Measurements from ENCODE around the gene FBXW4. TPM values are rescaled to one million over a fixed set of nuclear protein-coding genes. Genes with fewer than 3 reads are reported as not detected.

The FBXW4 gene
- total RNA-seq, 4 donors from 2014 or later = 48.2 to 83.6 (median 71.3) TPM

DNA sequence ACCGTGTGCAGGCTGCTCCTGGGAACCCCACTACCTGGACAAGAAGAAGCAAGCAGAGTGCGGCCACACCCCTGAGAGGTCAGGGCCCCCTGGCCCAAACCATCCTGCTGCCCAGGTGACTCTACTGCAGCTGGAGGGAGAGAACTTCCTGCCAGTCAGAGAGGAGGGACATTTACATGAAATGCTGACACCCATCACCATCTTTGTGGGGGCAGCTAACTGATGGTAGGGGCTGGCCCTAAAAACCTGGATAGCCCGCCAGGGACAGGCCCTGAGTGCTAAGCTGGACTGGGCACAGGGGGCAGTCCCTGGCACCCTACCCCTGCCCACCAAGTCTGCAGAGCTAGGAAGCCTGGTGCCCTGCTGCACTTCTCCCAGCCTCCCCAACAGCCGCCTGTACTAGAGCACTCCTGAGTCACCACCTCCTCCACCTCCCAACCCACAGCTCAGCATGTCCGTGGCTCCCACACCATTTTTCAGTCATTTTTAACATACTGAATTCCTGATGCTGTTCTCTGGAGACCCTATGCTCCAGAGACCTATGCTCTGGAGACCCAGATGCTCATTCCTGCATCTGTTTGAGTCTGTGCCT is 79.3 kb downstream of the FBXW4 start:
- Histone ChIP-seq H3K27ac (no peak overlapping the region), H3K9me3 (no peaks in the 10 kb centered on the region), H3K36me3 (peaks cover 54% of the 10 kb centered on the region), H3K4me3 (no peak overlapping the region), H3K27me3 (no peaks in the 10 kb centered on the region), H3K4me1 (no peaks in the 10 kb centered on the region)
- WGBS = 91% methylated on average over 3 of the region's 5 CpGs
- no peak for DNase-seq (ENCODE audit: low spot score in 2 of 2)
- no peak for TF ChIP-seq POLR2A (IDR thresholded peaks at IDR 0.05)
- TF ChIP-seq, protein P1, sequence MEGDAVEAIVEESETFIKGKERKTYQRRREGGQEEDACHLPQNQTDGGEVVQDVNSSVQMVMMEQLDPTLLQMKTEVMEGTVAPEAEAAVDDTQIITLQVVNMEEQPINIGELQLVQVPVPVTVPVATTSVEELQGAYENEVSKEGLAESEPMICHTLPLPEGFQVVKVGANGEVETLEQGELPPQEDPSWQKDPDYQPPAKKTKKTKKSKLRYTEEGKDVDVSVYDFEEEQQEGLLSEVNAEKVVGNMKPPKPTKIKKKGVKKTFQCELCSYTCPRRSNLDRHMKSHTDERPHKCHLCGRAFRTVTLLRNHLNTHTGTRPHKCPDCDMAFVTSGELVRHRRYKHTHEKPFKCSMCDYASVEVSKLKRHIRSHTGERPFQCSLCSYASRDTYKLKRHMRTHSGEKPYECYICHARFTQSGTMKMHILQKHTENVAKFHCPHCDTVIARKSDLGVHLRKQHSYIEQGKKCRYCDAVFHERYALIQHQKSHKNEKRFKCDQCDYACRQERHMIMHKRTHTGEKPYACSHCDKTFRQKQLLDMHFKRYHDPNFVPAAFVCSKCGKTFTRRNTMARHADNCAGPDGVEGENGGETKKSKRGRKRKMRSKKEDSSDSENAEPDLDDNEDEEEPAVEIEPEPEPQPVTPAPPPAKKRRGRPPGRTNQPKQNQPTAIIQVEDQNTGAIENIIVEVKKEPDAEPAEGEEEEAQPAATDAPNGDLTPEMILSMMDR (IDR thresholded peaks at IDR 0.05) = no peak
- TF ChIP-seq EP300 (IDR thresholded peaks at IDR 0.05) = no peak
- TF ChIP-seq POLR2AphosphoS5 (IDR thresholded peaks at IDR 0.05) = no peak

DNA sequence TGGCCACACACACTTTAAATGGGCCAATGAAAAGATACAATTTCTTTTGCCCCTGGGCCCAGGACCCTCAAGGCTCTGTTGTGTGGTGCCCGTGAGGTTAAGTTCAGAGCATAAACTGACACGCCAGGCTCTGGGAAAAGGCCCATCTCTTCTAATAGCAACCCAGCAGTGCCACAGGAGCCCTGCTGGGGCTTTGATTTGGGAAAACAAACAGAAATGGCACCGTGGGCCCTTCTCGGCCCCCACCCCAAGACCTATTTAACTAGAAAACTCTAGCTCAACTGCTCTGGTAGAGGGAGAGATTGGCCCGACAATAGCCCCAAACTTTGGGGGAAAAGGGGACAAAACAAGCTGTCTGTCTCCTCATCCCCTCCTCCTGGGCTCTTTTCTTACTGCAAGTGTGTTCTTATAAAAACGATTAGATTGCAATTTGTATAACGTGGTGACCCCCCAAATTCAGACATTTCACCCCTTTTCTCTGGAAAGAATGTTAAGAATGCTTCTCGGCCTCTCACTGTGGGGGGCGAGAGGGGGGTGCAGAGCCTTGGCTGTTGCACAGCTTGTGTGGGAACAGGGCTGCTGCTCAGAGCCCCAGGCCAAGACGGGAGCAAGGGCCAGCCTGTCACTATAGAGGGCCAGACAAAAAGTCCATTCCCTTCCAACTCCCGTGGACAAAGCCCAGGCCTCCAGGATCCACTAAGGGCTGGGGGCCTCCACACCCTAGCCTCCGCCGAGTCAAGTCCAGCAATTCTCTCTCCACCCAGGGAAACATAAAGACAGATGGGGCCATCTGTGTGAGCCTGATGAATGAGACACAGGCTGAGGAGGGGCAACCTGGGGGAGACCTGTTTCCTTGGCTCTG is 80.1 kb downstream of the FBXW4 start:
- no peaks in the 10 kb centered on the region for H3K4me1 ChIP-seq
- H3K27ac ChIP-seq = no peak overlapping the region
- H3K36me3 ChIP-seq = peaks cover 61% of the 10 kb centered on the region
- DNase-seq (ENCODE audit: low spot score in 2 of 2) = no peak
- no peak for TF ChIP-seq POLR2AphosphoS5 (IDR thresholded peaks at IDR 0.05)
- TF ChIP-seq, protein P1 (IDR thresholded peaks at IDR 0.05) = no peak
- TF ChIP-seq EP300 (IDR thresholded peaks at IDR 0.05) = no peak
- no peak for TF ChIP-seq POLR2A (IDR thresholded peaks at IDR 0.05)
- no peaks in the 10 kb centered on the region for H3K27me3 ChIP-seq
- 91% methylated on average over 9 of the region's 13 CpGs for WGBS
- H3K4me3 ChIP-seq = no peak overlapping the region
- H3K9me3 ChIP-seq = no peaks in the 10 kb centered on the region

DNA sequence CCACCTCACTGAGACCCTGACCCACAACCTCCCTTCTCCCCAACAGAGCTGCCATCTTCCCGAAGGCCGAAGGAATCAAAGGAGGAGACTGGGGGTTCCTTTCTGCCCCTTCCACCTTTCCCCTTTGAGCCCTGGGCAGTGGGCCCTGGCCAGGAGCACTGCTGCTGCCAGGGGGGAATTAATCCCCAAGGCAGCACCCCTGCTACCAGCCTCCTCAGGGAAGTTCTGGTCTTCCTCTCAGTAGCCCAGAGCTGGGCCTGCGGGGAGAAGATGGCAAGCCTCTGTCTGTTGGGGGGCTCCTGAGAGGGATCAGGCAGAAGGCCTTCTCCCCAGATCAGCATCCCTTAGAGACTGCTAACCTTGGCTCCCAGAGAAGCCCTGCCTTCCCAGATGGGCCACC is 81.3 kb downstream of the FBXW4 start:
- no peak for TF ChIP-seq POLR2A (IDR thresholded peaks at IDR 0.05)
- no peak for TF ChIP-seq EP300 (IDR thresholded peaks at IDR 0.05)
- TF ChIP-seq, protein P1 (IDR thresholded peaks at IDR 0.05) = no peak
- TF ChIP-seq POLR2AphosphoS5 (IDR thresholded peaks at IDR 0.05) = no peak
- H3K4me3 ChIP-seq = no peak overlapping the region
- peaks cover 73% of the 10 kb centered on the region for H3K36me3 ChIP-seq
- no peaks in the 10 kb centered on the region for H3K9me3 ChIP-seq
- no peak overlapping the region for H3K27ac ChIP-seq
- 100% methylated on average over 2 of the region's 3 CpGs for WGBS
- no peak for DNase-seq (ENCODE audit: low spot score in 2 of 2)
- H3K4me1 ChIP-seq = no peaks in the 10 kb centered on the region
- no peaks in the 10 kb centered on the region for H3K27me3 ChIP-seq

DNA sequence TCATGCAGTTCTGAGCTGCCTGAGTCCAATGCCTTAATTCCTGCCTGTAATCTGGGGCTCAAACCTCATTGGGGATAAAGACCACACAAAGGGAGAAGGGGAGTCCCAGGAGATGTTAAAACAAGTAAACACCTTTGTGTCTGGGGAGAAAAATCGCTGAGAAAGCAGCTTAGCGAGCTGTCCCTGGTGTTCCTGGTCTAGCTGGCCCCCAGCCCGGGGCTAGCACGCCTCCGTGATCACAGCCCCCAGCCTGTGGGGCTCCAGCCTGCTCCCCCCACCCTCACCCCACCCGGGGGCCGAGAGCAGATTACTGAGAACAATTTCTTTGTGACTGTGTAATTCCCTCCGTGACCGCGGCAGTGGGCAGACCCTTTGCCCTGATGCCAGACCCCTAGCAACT is 82.1 kb downstream of the FBXW4 start:
- Histone ChIP-seq H3K4me3 (no peak overlapping the region), H3K36me3 (peaks cover 72% of the 10 kb centered on the region), H3K9me3 (no peaks in the 10 kb centered on the region), H3K27me3 (no peaks in the 10 kb centered on the region), H3K27ac (no peak overlapping the region), H3K4me1 (no peaks in the 10 kb centered on the region)
- 80% methylated on average over 10 of the region's 10 CpGs for WGBS
- no peak for DNase-seq (ENCODE audit: low spot score in 2 of 2)
- TF ChIP-seq, protein P1 (IDR thresholded peaks at IDR 0.05) = no peak
- TF ChIP-seq POLR2A (IDR thresholded peaks at IDR 0.05) (no peak), POLR2AphosphoS5 (IDR thresholded peaks at IDR 0.05) (no peak), EP300 (IDR thresholded peaks at IDR 0.05) (no peak)

DNA sequence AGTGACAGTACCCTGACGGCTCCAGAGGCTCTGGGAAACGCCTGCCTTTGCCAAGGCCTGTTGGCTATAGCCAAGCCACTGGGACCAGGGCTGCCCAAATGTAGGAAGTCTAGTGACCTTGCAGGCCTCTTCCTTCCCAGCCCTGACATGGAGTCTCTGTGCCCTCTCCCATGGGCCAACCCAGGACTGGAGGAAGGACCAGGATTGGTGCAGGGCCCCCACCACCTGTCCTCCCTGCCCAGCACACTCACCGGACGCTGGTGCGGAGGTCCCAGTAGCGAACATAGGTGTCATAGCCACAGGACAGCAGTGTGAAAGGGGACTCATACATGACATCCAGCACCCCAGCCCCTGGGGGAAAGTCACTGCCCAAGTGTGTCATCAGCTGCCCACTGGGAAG is 82.9 kb downstream of the FBXW4 start:
- H3K4me3 ChIP-seq = no peak overlapping the region
- H3K9me3 ChIP-seq = no peaks in the 10 kb centered on the region
- DNase-seq (ENCODE audit: low spot score in 2 of 2) = no peak
- H3K27me3 ChIP-seq = no peaks in the 10 kb centered on the region
- WGBS = 89% methylated on average over 6 of the region's 6 CpGs
- no peaks in the 10 kb centered on the region for H3K4me1 ChIP-seq
- TF ChIP-seq POLR2A (IDR thresholded peaks at IDR 0.05) (no peak), POLR2AphosphoS5 (IDR thresholded peaks at IDR 0.05) (no peak), EP300 (IDR thresholded peaks at IDR 0.05) (no peak)
- TF ChIP-seq, protein P1 (IDR thresholded peaks at IDR 0.05) = no peak
- H3K27ac ChIP-seq = no peak overlapping the region
- peaks cover 72% of the 10 kb centered on the region for H3K36me3 ChIP-seq

Data from suprapubic skin (tissue), 4 donors.